MM.1S (cell line): ENCODE measurements around the gene HCFC2.

Source experiments
- DNase-seq: peaks from one replicate; pipeline ENCODE4 v3.0.0-alpha.2; 2015
- H2AFZ ChIP-seq: fragments of 300-600 bp; sonication (generic); 2 replicates; pipeline ENCODE4 v1.6.0; 2016; ENCODE audit warnings: antibody characterized with exemption, low read length
- H3F3A ChIP-seq: fragments of 300-600 bp; sonication (generic); 2 replicates; pipeline ENCODE4 v1.6.1; 2016; ENCODE audit warnings: mild to moderate bottlenecking, antibody characterized with exemption, low read length, moderate library complexity, mixed read lengths; ENCODE audit not compliant: insufficient read depth
- H3K27ac ChIP-seq: fragments of 300-600 bp; sonication (generic); 2 replicates; pipeline ENCODE4 v1.5.1; 2016; ENCODE audit warnings: mild to moderate bottlenecking, low read length
- H3K27me3 ChIP-seq: fragments of 300-600 bp; sonication (generic); replicated peaks from 2 replicates; pipeline ENCODE4 v1.6.0; 2016; ENCODE audit warnings: low read length; ENCODE audit not compliant: insufficient read depth
- H3K36me3 ChIP-seq: fragments of 300-600 bp; sonication (generic); replicated peaks from 2 replicates; pipeline ENCODE4 v1.6.1; 2016; ENCODE audit warnings: mild to moderate bottlenecking, low read length, mixed read lengths; ENCODE audit not compliant: insufficient read depth
- H3K4me1 ChIP-seq: fragments of 300-600 bp; sonication (generic); 2 replicates; pipeline ENCODE4 v1.6.1; 2016; ENCODE audit warnings: low read length, mixed read lengths
- H3K4me2 ChIP-seq: fragments of 300-600 bp; sonication (generic); 2 replicates; pipeline ENCODE4 v1.6.0; 2016; ENCODE audit warnings: low read depth, low read length
- H3K4me3 ChIP-seq: fragments of 300-600 bp; sonication (generic); 2 replicates; pipeline ENCODE4 v1.5.1; 2016; ENCODE audit warnings: low read length, mixed read lengths
- H3K79me2 ChIP-seq: fragments of 300-600 bp; sonication (generic); 2 replicates; pipeline ENCODE4 v1.6.1; 2016; ENCODE audit warnings: mixed run types, low read length, mixed read lengths
- H3K9ac ChIP-seq: fragments of 300-600 bp; sonication (generic); 2 replicates; pipeline ENCODE4 v1.6.1; 2016; ENCODE audit warnings: low read length, mixed read lengths
- H3K9me2 ChIP-seq: fragments of 300-600 bp; sonication (generic); replicated peaks from 2 replicates; pipeline ENCODE4 v1.6.1; 2016; ENCODE audit warnings: mild to moderate bottlenecking, low read length, mixed read lengths; ENCODE audit not compliant: insufficient read depth
- H3K9me3 ChIP-seq: fragments of 300-600 bp; sonication (generic); replicated peaks from 2 replicates; pipeline ENCODE4 v1.6.1; 2016; ENCODE audit warnings: mild to moderate bottlenecking, low read length, mixed read lengths; ENCODE audit not compliant: insufficient read depth
- H4K20me1 ChIP-seq: fragments of 300-600 bp; sonication (generic); 2 replicates; pipeline ENCODE4 v1.6.1; 2016; ENCODE audit warnings: mild to moderate bottlenecking, low read length, moderate library complexity, mixed read lengths; ENCODE audit not compliant: insufficient read depth
- CTCF ChIP-seq: fragments of 300-600 bp; sonication (generic); IDR thresholded peaks from 2 replicates; pipeline ENCODE4 v1.5.1; 2016; ENCODE audit warnings: antibody characterized with exemption, low read length, mixed read lengths
- EZH2 ChIP-seq: fragments of 300-600 bp; sonication (generic); optimal IDR thresholded peaks from 2 replicates; pipeline ENCODE3; 2017; ENCODE audit warnings: low read depth, mild to moderate bottlenecking, antibody characterized with exemption, low read length, mixed read lengths
- EZH2phosphoT487 ChIP-seq: fragments of 300-600 bp; sonication (generic); IDR thresholded peaks from 2 replicates; pipeline ENCODE4 v1.6.1; 2018; ENCODE audit warnings: antibody characterized with exemption, low read length

The HCFC2 gene

GRCh38 chr12:104042580-104042979 is 21.8 kb upstream of the HCFC2 start:
- H3K9me2 ChIP-seq = no peaks in the 10 kb centered on the region
- H3K27ac ChIP-seq = no peak overlapping the region
- no peaks in the 10 kb centered on the region for H4K20me1 ChIP-seq
- no peaks in the 10 kb centered on the region for H3K9me3 ChIP-seq
- TF ChIP-seq EZH2phosphoT487 = no peak
- no peak for TF ChIP-seq CTCF
- no peak overlapping the region for H2AFZ ChIP-seq
- DNase-seq = no peak
- H3K4me3 ChIP-seq = no peak overlapping the region
- no peak overlapping the region for H3K9ac ChIP-seq
- H3K4me2 ChIP-seq = no peak overlapping the region
- H3K27me3 ChIP-seq = no peaks in the 10 kb centered on the region
- no peaks in the 10 kb centered on the region for H3F3A ChIP-seq
- H3K4me1 ChIP-seq = peaks cover 8% of the 10 kb centered on the region; the same call in 1 of the 2 replicates
- H3K79me2 ChIP-seq = no peaks in the 10 kb centered on the region
- H3K36me3 ChIP-seq = no peaks in the 10 kb centered on the region

- Histone ChIP-seq H3K27ac (no peak overlapping the region), H3K9me3 (no peaks in the 10 kb centered on the region), H3K79me2 (no peaks in the 10 kb centered on the region), H3K4me1 (peaks cover 8% of the 10 kb centered on the region; the same call in 1 of the 2 replicates), H3K27me3 (no peaks in the 10 kb centered on the region), H3F3A (no peaks in the 10 kb centered on the region), H2AFZ (no peak overlapping the region), H3K4me3 (no peak overlapping the region), H3K4me2 (no peak overlapping the region), H4K20me1 (no peaks in the 10 kb centered on the region), H3K9ac (no peak overlapping the region), H3K36me3 (no peaks in the 10 kb centered on the region), H3K9me2 (no peaks in the 10 kb centered on the region)
- DNase-seq = no peak
- TF ChIP-seq EZH2phosphoT487 = no peak
- no peak for TF ChIP-seq EZH2
- TF ChIP-seq CTCF = no peak
Measured at GRCh38 chr12:104044158-104044557, 20.2 kb upstream of the HCFC2 start.

- no peak overlapping the region for H3K9ac ChIP-seq
- no peaks in the 10 kb centered on the region for H3K9me3 ChIP-seq
- no peaks in the 10 kb centered on the region for H3K9me2 ChIP-seq
- H3K4me3 ChIP-seq = no peak overlapping the region
- H3K79me2 ChIP-seq = no peaks in the 10 kb centered on the region
- peaks cover 8% of the 10 kb centered on the region; the same call in 1 of the 2 replicates for H3K4me1 ChIP-seq
- H4K20me1 ChIP-seq = no peaks in the 10 kb centered on the region
- H3F3A ChIP-seq = no peaks in the 10 kb centered on the region
- no peaks in the 10 kb centered on the region for H3K36me3 ChIP-seq
- H3K4me2 ChIP-seq = no peak overlapping the region
- no peaks in the 10 kb centered on the region for H3K27me3 ChIP-seq
- DNase-seq = no peak
- no peak overlapping the region for H2AFZ ChIP-seq
- no peak for TF ChIP-seq EZH2phosphoT487
- TF ChIP-seq EZH2 = no peak
- TF ChIP-seq CTCF = no peak
- H3K27ac ChIP-seq = no peak overlapping the region
Measured at GRCh38 chr12:104046306-104046705, 18.0 kb upstream of the HCFC2 start.
